Epithelial cell of proximal tubule (primary cell): ENCODE data around the gene ARIH2. TPM values are rescaled to one million over a fixed set of nuclear protein-coding genes. Genes with fewer than 3 reads are reported as not detected.

ENCODE experiments used
- DNase-seq: peaks from one replicate; pipeline ENCODE4 v3.0.0-alpha.2; 2011; ENCODE audit warnings: low read depth
- H3K4me3 ChIP-seq: 2 replicates; pipeline ENCODE4 v1.5.1; 2011; ENCODE audit warnings: low read depth, mild to moderate bottlenecking, low read length
- CTCF ChIP-seq: conservative IDR thresholded peaks from 2 replicates; pipeline ENCODE4 v1.5.1; 2012; ENCODE audit warnings: low read depth, mild to moderate bottlenecking, low read length
- total RNA-seq: library from RNA; depleted of rRNA; stranded (reverse); fragments of >200 nt; gene quantifications from 2 replicates; pipeline ENCODE4 v1.2.3, GENCODE V29; 2015

The ARIH2 gene
- total RNA-seq, 1 donor from 2014 or later: 44.8 TPM

DNA sequence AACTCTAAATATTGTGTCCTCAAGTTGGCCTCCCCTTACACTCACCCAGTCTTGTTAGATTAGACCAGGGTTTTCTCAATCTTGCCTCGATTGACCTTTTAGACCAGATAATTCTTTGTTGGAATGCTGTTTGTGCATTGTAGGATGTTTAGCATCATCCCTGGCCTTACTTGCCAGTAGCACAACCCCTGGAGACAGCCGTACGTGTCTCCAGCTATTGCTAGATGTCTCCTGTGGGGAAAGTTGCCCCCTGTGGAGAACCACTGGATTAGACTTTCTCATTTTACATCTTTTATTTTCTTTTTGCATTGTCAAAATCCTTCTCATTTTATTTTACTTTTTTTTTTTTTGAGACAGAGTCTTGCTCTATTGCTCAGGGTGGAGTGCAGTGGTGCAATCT, 90.8 kb downstream of the ARIH2 start:
- DNase-seq: no peak
- TF ChIP-seq CTCF: no peak
- H3K4me3 ChIP-seq: no peak overlapping the region

GRCh38 chr3:49012441-49013017, 93.9 kb downstream of the ARIH2 start:
- no peak for TF ChIP-seq CTCF
- no peak overlapping the region for H3K4me3 ChIP-seq
- no peak for DNase-seq

DNA sequence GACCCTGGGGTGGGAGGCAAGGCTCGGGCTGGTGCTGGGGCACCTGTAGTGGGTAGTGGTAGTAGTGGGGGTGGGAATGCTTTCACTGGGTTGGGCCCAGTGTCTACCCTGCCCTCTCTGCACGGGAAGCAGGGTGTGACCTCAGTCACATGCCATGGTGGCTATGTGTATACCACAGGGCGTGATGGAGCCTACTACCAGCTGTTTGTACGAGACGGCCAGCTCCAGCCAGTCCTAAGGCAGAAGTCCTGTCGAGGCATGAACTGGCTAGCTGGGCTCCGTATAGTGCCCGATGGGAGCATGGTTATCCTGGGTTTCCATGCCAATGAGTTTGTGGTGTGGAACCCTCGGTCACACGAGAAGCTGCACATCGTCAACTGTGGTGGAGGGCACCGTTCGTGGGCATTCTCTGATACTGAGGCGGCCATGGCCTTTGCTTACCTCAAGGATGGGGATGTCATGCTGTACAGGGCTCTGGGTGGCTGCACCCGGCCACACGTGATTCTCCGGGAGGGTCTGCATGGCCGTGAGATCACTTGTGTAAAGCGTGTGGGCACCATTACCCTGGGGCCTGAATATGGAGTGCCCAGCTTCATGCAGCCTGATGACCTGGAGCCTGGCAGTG, 94.6 kb downstream of the ARIH2 start:
- no peak for TF ChIP-seq CTCF
- no peak overlapping the region for H3K4me3 ChIP-seq
- no peak for DNase-seq

DNA sequence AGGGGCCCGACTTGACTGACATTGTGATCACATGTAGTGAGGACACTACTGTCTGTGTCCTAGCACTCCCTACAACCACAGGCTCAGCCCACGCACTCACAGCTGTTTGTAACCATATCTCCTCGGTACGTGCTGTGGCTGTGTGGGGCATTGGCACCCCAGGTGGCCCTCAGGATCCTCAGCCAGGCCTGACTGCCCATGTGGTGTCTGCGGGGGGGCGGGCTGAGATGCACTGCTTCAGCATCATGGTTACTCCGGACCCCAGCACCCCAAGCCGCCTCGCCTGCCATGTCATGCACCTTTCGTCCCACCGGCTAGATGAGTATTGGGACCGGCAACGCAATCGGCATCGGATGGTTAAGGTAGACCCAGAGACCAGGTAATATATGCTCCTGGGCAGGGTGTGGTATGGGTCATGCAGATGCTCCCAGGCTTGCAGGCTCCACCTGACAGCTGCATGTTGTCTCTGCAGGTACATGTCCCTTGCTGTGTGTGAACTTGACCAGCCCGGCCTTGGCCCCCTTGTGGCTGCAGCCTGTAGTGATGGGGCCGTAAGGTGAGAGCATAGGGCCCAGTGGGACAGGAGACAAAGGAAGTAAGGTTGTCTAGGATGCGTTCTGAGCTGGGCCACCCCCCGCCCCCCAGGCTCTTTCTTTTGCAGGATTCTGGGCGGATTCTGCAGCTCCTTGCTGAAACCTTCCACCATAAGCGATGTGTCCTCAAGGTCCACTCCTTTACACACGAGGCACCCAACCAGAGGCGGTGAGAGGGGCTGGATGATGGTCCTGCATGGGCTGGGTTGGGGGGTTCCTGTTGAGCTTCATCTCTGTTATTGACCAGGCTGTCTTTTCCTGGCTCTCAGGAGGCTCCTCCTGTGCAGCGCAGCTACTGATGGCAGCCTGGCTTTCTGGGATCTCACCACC, 95.4 kb downstream of the ARIH2 start:
- TF ChIP-seq CTCF: peak; percentile 77
- no peak overlapping the region for H3K4me3 ChIP-seq
- no peak for DNase-seq

DNA sequence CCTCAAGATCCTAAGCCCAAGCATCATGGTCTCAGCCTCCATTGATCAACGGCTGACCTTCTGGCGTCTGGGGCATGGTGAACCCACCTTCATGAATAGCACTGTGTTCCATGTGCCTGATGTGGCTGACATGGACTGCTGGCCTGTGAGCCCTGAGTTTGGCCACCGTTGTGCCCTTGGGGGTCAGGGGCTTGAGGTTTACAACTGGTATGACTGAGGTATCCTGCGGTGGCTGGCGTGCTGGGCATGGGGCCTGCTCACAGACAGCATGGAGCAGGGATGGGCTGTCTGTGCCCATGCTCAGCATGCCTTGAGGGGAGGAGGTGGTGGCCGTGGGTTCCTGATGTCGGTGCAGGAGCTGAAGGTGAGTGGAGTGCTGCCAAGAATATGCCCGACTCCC, 96.4 kb downstream of the ARIH2 start:
- no peak for TF ChIP-seq CTCF
- no peak overlapping the region for H3K4me3 ChIP-seq
- DNase-seq: no peak

- TF ChIP-seq CTCF: no peak
- H3K4me3 ChIP-seq: no peak overlapping the region
- DNase-seq: no peak
Observed at GRCh38 chr3:49015765-49016164, 97.1 kb downstream of the ARIH2 start.
